K562 (cell line): ENCODE measurements around the gene FAM110D. TPM values are rescaled to one million over a fixed set of nuclear protein-coding genes. Genes with fewer than 3 reads are reported as not detected.
A peak's percentile ranks its signal among the peaks of the same experiment; 100 is the strongest.

Experiments
- E2F3 ChIP-seq: fragments of 250-450 bp; sonication (Bioruptor Pico); IDR thresholded peaks from 2 replicates; pipeline ENCODE4 v1.4.0; 2020; ENCODE audit warnings: mild to moderate bottlenecking
- FIP1L1 ChIP-seq: fragments of 200-400 bp; formaldehyde crosslinking; IDR thresholded peaks from 2 replicates; pipeline ENCODE4 v1.6.1; 2018; ENCODE audit warnings: mild to moderate bottlenecking, low read depth, low read length; ENCODE audit not compliant: poor library complexity, severe bottlenecking
- HDAC1 ChIP-seq, 2 experiments: fragments of 450-650 bp; IDR thresholded peaks; 2 replicates each; pipeline ENCODE4 v1.6.1; 2016 to 2017; ENCODE audit warnings: inconsistent platforms in 1 of 2, mild to moderate bottlenecking in 1 of 2, moderate library complexity in 1 of 2
- KDM5B ChIP-seq: fragments of 200-600 bp; sonication (generic); IDR thresholded peaks from 2 replicates; pipeline ENCODE4 v1.6.1; 2012; ENCODE audit warnings: low read depth, mild to moderate bottlenecking, moderate library complexity, low read length, control low read depth, inconsistent platforms; ENCODE audit not compliant: insufficient replicate concordance
- MAFK ChIP-seq: IDR thresholded peaks from 2 replicates; pipeline ENCODE4 v1.6.1; 2011; ENCODE audit warnings: low read length, improper control_type of control experiment
- MTA2 ChIP-seq: fragments of 450-650 bp; IDR thresholded peaks from 2 replicates; pipeline ENCODE4 v1.6.1; 2016; ENCODE audit warnings: low read depth
- PHB ChIP-seq: fragments of 250-450 bp; sonication (Bioruptor Pico); IDR thresholded peaks from 2 replicates; pipeline ENCODE4 v1.5.0; 2021
- POLR2H ChIP-seq: IDR thresholded peaks from 2 replicates; pipeline ENCODE4 v1.6.1; 2016; ENCODE audit warnings: missing genetic modification characterization, low read depth, mild to moderate bottlenecking, control low read depth, missing compliant biosample characterization, moderate library complexity
- POLR3G ChIP-seq: IDR thresholded peaks from 2 replicates; pipeline ENCODE4 v1.6.1; 2011; ENCODE audit not compliant: insufficient read length, insufficient replicate concordance; ENCODE audit errors: extremely low read depth
- RB1 ChIP-seq: fragments of 450-650 bp; IDR thresholded peaks from 2 replicates; pipeline ENCODE4 v1.6.1; 2017; ENCODE audit warnings: low read depth, mild to moderate bottlenecking
- RREB1 ChIP-seq: fragments of 250-450 bp; sonication (Bioruptor Pico); IDR thresholded peaks from 2 replicates; pipeline ENCODE4 v1.4.0; 2020
- TBP ChIP-seq: optimal IDR thresholded peaks from 2 replicates; pipeline ENCODE3; 2011; ENCODE audit warnings: low read depth, low read length, improper control_type of control experiment
- TCF7L2 ChIP-seq: fragments of 150-350 bp; IDR thresholded peaks from 2 replicates; pipeline ENCODE4 v1.6.1; 2016; ENCODE audit warnings: low read depth, mild to moderate bottlenecking, low read length, moderate library complexity
- THRAP3 ChIP-seq: fragments of 450-650 bp; IDR thresholded peaks from 2 replicates; pipeline ENCODE4 v1.6.1; 2016; ENCODE audit warnings: mild to moderate bottlenecking, inconsistent platforms, borderline replicate concordance
- ZNF785 ChIP-seq: fragments of 250-450 bp; sonication (Bioruptor Pico); IDR thresholded peaks from 2 replicates; pipeline ENCODE4 v1.4.0; 2020; ENCODE audit warnings: mild to moderate bottlenecking
- polyA plus RNA-seq, 8 experiments: library from polyadenylated mRNA; depleted of rRNA in 4 of 8; stranded (reverse) in 5 of 8; unstranded in 3 of 8; fragments of >200 nt; fragmentation: Nextera tagmentation in 2 of 8; fragmentation: Illumina TruSeq in 1 of 8; extraction: Ambion mirVana in 2 of 8; extraction: Trizol in 1 of 8; gene quantifications; 2 replicates each; pipeline versions ENCODE4 v1.2.1 to v1.2.3, GENCODE V29; 2011 to 2014; ENCODE audit warnings: inconsistent platforms in 1 of 8, missing spikeins in 1 of 8
- total RNA-seq, 7 experiments: library from RNA; depleted of rRNA in 6 of 7; stranded (reverse); fragments of >200 nt in 6 of 7; fragmentation: Illumina TruSeq in 2 of 7; extraction: Trizol in 2 of 7; gene quantifications; 2 replicates each; pipeline versions ENCODE4 v1.2.1 to v1.2.3, GENCODE V29; 2011 to 2021; ENCODE audit warnings: low replicate concordance in 1 of 7
- TF ChIP-seq, protein P1 (sequence below): fragments of 450-650 bp; IDR thresholded peaks from 2 replicates; pipeline ENCODE4 v1.6.1; 2018; ENCODE audit not compliant: partially characterized antibody
- TF ChIP-seq, protein P2 (sequence below): sonication (generic); formaldehyde crosslinking; IDR thresholded peaks from 2 replicates; pipeline ENCODE4 v1.8.1; 2022; ENCODE audit warnings: missing genetic modification reagents

The FAM110D gene
- total and polyA plus RNA-seq, 9 of the 15 experiments (the other 6 are each of a cell fraction or from before 2014, with no cell fraction given): 0.04 to 1.1 (median 0.33) TPM

DNA sequence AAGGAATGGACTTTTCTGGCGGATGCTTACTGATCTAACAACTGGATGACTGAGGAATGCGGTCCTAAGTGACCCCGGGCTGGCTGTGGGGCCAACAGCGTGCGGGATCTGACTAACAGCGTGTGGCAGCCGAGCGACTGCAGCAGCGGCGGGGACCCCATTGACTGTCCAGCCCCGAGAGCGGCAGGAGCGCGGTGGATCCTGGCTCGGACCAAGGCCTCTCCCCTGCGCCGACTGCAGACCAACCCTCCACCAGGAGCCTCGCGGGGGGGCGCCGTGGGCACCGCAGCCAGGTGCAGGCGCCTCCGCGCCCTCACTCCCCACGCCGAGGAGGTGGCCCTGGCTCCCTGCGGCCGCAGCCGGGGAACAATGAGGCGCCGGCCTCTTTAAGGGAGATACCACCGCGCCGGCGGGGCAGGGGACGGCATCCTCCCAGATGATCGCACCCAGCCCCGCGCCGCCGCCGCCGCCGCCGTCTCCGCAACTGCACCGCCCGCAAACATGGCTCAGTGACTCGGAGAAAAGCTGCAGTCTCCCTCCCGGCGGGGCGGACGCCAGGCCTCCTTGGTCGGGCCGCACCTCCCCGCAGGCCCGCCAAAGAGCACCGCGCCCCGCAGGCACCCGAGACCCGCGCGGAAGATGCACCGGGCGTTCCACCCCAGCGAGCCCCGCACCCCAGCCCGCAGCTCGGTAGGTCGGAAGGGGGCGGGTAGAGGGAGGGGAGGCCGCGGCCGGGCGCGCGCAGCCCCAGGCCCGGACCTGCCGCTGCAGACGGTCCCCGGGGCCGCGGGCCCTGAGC, 47.9 kb upstream of the FAM110D start (continued):
- peak; percentile 69 for TF ChIP-seq KDM5B
- TF ChIP-seq, protein P1, sequence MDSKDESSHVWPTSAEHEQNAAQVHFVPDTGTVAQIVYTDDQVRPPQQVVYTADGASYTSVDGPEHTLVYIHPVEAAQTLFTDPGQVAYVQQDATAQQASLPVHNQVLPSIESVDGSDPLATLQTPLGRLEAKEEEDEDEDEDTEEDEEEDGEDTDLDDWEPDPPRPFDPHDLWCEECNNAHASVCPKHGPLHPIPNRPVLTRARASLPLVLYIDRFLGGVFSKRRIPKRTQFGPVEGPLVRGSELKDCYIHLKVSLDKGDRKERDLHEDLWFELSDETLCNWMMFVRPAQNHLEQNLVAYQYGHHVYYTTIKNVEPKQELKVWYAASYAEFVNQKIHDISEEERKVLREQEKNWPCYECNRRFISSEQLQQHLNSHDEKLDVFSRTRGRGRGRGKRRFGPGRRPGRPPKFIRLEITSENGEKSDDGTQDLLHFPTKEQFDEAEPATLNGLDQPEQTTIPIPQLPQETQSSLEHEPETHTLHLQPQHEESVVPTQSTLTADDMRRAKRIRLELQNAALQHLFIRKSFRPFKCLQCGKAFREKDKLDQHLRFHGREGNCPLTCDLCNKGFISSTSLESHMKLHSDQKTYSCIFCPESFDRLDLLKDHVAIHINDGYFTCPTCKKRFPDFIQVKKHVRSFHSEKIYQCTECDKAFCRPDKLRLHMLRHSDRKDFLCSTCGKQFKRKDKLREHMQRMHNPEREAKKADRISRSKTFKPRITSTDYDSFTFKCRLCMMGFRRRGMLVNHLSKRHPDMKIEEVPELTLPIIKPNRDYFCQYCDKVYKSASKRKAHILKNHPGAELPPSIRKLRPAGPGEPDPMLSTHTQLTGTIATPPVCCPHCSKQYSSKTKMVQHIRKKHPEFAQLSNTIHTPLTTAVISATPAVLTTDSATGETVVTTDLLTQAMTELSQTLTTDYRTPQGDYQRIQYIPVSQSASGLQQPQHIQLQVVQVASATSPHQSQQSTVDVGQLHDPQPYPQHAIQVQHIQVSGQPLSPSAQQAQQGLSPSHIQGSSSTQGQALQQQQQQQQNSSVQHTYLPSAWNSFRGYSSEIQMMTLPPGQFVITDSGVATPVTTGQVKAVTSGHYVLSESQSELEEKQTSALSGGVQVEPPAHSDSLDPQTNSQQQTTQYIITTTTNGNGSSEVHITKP: peak; percentile 99
- 0 out of 2 replicates have a peak, but pooled peaks have one; percentile 9 for TF ChIP-seq E2F3
- TF ChIP-seq POLR3G: no peak
- TF ChIP-seq THRAP3: no peak
- TF ChIP-seq MTA2: 0 out of 2 replicates have a peak, but pooled peaks have one; percentile 2
- TF ChIP-seq POLR2H (tag): no peak
- no peak for TF ChIP-seq MAFK
- TF ChIP-seq PHB: peak; percentile 81; the same call in 1 of the 2 replicates
- TF ChIP-seq RB1: peak; percentile 73
- peak in 1 of 2 experiments; percentile 51; a peak in 1 of 4 replicates for TF ChIP-seq HDAC1 (IDR thresholded peaks at IDR 0.05)
- no peak for TF ChIP-seq ZNF785 (CRISPR knock-in tag)
- TF ChIP-seq RREB1: no peak; the same call in 1 of the 2 replicates
- TF ChIP-seq TBP: peak; percentile 70
- TF ChIP-seq TCF7L2: peak; percentile 82
- TF ChIP-seq, protein P2, sequence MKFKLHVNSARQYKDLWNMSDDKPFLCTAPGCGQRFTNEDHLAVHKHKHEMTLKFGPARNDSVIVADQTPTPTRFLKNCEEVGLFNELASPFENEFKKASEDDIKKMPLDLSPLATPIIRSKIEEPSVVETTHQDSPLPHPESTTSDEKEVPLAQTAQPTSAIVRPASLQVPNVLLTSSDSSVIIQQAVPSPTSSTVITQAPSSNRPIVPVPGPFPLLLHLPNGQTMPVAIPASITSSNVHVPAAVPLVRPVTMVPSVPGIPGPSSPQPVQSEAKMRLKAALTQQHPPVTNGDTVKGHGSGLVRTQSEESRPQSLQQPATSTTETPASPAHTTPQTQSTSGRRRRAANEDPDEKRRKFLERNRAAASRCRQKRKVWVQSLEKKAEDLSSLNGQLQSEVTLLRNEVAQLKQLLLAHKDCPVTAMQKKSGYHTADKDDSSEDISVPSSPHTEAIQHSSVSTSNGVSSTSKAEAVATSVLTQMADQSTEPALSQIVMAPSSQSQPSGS: no peak
- TF ChIP-seq FIP1L1: peak; percentile 78
